Muscle of arm (tissue), 12 donors: ENCODE measurements around the gene ENGASE. TPM values are rescaled to one million over a fixed set of nuclear protein-coding genes. Genes with fewer than 3 reads are reported as not detected.

Source experiments
- DNase-seq: peaks from one replicate; pipeline ENCODE4 v3.0.0-alpha.2; 2013
- polyA plus RNA-seq, 12 donors: library from polyadenylated mRNA; unstranded; fragments of 120-200 nt; gene quantifications; one replicate each; pipeline ENCODE4 v1.2.1, GENCODE V29; 2013; ENCODE audit not compliant: insufficient read length in 12 of 12

Gene ENGASE
- polyA plus RNA-seq, 12 donors = 12.5 to 30.6 (median 16.5) TPM; not detected in 1

DNA sequence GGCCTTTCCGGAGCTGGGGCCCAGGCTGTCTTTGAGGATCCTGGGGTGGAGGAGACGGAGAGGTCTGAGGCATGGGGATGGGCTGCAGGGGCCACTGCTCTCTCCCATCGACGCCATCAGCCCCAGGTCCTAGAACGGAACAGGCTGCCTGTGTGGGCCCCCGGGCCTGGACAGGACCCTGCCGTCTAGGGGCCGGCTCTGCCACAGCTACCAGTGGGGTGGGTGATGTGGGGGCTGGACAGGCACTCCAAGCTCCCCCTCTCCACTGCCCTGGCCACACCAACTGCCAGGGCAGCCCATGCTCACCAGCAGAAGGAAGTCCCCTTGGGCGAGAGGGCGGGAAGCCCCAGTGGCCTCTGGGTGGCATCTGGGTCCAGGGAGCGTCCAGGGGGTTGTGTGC is 37.8 kb downstream of the ENGASE start:
- DNase-seq = no peak

GRCh38 chr17:79113699-79114457 is 39.3 kb downstream of the ENGASE start:
- no peak for DNase-seq

DNA sequence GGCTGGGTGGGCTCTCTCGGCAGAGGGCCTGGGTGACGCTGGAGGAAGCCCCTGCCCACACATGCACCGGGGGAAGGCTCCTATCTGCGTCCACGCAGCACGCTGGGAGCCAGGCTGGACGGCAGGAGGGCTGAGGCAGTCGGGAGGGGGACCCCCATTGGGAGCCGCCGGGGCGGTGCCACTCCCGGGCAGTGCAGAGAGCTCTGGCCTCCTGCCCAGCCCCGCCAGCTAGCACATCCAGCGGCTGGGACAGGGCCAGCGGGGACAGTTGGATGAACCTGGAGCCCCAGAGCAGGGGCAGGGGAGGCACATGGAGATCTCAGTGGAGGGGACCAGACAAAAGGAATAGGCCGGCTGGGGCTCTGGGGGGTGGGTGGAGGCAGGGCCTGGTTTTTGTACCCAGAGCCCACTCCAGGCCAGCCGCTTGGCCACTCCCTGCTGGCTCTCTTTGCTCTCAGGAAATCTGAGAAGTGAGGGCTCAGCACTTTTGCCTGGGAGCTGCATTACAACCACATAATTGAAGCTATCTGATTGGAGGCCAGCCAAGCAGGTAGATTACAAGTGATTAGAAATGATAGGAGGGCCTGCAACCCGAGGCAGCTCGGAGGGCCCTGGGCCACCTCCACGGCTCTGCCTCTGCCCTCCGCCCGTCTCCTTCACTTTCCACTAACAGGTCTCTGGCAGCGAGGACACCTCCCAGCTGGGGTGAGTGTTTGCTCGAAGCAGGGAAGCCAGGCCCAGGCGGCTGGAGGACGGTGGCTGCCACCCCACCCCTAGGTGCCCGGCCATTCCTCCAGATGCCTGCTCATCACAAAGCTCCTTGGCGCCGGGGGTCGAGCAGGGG is 40.1 kb downstream of the ENGASE start:
- peak; percentile 29 for DNase-seq

- no peak for DNase-seq
These were observed 40.9 kb downstream of the ENGASE start for GRCh38 chr17:79115487-79115886.

- DNase-seq = no peak
These were observed 42.1 kb downstream of the ENGASE start for GRCh38 chr17:79116575-79117368.

DNA sequence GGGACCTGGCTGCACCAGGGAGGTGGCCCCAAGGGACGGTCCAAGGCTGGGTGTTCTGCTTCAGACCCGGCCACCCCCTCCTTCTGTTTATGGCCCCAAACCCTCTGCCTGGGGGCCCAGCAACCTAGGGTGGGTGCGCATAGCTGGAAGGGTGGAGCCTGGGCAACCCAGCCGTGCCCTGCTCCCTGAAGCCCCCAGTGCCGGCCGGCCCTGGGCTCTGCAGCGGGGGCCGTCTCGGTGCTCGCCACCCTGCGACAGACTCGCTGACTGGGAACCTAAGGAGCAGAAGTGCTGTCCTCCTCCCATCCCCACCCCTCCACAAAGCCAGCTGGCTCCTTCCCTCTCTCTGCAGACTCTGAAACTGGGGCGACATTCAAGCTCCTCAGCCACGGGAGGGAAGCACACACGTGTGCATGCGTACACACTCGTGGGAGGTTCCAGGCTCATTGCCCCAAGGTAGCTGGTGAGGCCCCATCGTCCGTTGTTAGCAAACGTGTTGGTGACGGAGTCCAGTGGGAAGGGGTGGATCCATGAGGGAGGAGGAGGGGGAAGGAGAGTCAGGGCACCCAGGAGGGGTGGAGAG is 43.4 kb downstream of the ENGASE start:
- DNase-seq = no peak

GRCh38 chr17:79118924-79119323 is 44.3 kb downstream of the ENGASE start:
- DNase-seq = no peak

DNA sequence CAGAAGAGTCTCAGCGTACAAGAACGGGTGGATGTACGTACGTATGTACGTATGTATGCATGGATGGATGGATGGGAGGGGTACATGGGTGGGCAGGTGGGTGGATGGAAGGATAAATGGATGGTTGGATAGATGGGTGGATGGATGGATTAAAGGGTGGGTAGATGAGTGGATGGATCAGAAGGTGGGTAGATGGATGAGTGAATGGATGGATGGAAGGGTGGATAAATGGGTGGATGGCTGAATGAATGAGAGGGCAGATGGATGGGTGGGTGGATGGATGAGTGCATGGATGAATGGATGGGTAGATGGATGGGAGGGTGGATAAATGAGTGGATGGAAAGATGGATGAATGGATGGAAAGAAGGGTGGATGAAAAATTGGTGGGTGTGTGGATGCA is 45.6 kb downstream of the ENGASE start:
- no peak for DNase-seq

- no peak for DNase-seq
These were observed 49.4 kb downstream of the ENGASE start for GRCh38 chr17:79123988-79124387.

DNA sequence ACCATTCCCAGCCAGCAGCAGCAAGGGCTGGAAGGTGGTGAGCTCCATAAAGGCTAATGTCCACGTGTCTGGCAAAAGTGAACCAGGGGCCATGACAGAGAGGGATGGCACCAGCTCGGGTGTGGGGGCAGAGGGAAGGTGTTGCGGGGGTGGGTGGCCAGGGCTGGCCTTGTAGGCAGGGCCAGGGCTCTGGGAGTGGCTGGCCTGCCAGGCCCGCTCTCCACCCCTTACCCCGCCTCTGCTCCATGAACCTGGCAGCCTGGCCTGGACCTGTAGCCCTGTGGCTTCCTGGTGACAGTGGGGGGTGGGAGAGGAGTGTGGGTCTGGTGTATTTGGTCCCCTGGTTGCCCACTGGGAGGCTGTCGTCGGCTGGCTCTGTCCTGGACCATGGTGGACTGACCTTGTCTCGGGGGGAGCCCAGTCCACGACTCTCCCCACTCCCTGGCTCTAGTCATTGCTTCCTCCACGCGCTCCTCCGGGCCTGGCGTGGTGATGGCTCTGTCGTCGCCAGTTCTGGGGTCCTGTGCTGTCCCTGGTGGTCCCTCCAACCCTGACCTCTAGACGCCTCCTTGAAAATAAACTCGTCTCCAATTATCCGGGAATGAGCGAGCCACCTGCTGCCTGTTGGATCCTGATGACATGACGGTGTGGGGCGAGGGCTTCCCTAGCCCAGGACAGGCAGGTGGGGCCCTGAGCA is 50.0 kb downstream of the ENGASE start:
- no peak for DNase-seq

DNA sequence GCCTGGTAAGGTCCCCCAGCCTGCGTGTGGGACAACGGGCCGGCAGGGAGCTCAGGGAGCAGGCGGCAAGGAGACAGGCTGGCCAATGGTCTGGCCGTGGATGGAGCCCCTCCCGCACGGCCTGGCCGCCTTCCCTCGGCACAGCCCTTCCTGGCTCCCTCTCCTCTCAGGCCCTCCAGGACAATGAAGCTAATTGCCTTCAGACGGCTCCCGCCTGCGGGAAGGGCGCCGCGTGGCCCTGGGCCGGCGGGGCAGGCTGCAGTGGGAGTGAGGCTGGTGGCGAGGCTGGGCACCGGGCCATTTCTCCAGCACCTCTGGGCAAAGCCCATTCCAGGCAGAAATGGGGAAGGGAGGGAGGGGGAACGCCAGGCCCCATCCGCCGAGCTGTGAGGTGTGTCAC is 50.9 kb downstream of the ENGASE start:
- DNase-seq = peak; percentile 10

- DNase-seq = no peak
These were observed 51.5 kb downstream of the ENGASE start for GRCh38 chr17:79126139-79126538.

- no peak for DNase-seq
These were observed 53.0 kb downstream of the ENGASE start for GRCh38 chr17:79127534-79128135.

DNA sequence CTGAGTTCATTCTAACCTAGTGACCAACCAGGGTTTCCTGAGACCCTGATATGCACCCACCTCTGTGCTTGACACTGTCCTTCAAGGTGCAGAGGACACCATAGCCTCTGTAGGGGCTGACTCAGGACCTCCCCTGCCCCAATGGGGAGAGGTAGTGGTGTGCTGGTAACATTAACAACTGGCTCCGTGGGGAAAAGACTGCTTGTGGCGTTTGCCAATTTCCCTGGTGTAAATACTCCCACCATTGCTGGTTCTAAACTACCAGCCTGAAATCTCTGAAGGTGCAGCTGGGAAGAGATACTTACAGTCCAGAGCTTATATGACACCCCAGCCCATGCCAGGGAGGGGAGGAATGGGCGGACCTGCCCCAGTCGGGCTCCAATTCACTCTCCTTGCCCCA is 54.9 kb downstream of the ENGASE start:
- no peak for DNase-seq

- no peak for DNase-seq
These were observed 56.1 kb downstream of the ENGASE start for GRCh38 chr17:79130536-79131273.

DNA sequence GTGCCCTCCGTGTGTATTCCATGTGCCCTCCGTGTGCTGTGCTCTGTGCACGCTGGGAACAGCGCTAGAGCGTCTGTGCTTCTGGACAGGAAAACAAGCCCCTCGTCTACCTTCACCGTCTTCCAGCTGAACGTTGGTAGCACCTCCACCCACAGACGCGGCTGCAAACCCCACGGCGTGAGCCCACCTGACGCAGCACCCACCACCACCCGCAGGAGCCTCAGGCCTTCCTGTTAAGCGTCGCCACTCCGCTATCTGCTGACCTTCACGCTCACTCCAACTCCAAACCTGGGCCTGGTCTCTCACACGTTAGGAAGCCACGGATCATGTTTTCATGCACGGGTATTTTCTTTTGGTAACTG is 56.6 kb downstream of the ENGASE start:
- no peak for DNase-seq

- DNase-seq = no peak
These were observed 57.1 kb downstream of the ENGASE start for GRCh38 chr17:79131701-79132100.

DNA sequence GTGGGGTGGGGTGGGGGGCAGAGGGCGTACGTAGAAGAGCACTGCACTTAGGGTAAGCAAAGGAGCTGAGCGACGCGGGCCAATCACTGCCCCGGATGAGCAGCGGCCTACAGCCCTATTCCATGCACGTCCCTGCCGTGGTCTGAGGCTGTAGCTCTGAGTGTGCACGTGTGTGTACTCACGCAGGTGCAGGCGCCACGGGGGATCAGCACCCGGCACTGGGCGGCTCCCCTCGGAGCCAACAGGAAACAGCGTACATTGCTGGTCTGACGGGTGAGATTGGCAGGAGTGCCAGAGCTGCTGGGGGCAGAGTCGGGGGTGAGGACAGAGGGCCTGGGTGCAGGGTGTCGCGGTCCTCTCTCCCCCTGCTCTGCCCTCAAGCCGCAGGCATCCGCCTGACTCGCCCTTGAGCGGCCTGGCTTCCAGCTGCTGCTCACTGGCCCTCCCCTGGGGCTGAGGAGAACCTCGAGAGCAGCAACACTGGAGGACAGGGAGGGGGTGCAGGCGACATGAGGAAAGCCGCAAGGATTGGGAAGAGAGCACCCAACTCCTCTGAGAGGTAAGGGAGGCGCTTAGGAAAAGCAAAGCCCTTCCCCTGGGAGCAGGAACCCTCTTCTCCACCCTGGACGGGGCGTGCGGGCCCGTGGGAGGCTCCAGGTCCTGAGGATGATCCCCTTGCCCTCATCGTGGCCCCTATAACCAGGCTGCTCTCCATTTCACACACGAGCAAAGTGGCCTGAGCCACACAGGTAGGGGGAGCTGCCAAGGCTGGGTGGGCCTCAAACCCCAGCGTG is 57.8 kb downstream of the ENGASE start:
- no peak for DNase-seq

DNA sequence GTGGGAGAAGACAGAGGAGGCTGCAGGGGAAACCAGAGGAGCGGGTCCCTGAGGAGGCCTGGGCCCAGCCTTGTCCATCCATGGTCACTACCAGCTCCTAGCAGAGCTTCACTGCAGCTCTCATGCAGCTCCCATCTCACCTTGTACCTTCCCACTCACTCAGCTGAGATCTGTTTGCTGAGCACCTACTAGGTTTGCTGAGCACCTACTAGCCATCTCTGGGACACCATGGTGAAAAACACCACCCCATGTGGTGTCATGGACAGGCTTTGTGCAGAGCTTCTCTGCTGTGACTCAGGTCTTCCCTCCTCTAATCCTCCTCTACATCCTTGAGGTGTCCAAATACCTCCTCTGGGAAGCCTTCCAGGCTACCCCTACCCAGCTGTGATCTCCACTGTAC is 58.6 kb downstream of the ENGASE start:
- no peak for DNase-seq
